Common myeloid progenitor, CD34-positive (primary cell): Measurements from ENCODE around the gene LRRC45.

Experiments used
- CTCF ChIA-PET: fragments of 350-600 bp; sonication (Branson Sonifier 250); formaldehyde crosslinking; loops from one replicate; lab custom pipeline; 2021; ENCODE audit warnings: antibody characterized with exemption; lab: Charles Lee
- POLR2A ChIA-PET: fragments of 350-600 bp; sonication (Branson Sonifier 250); formaldehyde crosslinking; loops from one replicate; lab custom pipeline; 2021; ENCODE audit warnings: antibody characterized with exemption; lab: Charles Lee
- DNase-seq, 3 donors: peaks; one replicate each; pipeline versions ENCODE4 v3.0.0 to v3.0.0-alpha.2; 2013
- H3K27ac ChIP-seq, 2 experiments: 1 replicate in 1 of 2; 2 replicates in 1 of 2; pipeline ENCODE4 v1.7.0; 2013; ENCODE audit warnings: inconsistent platforms in 2 of 2, low read length in 2 of 2, mild to moderate bottlenecking in 2 of 2, low read depth in 1 of 2, moderate library complexity in 1 of 2; ENCODE audit not compliant: severe bottlenecking in 2 of 2, insufficient read depth in 1 of 2, poor library complexity in 1 of 2
- H3K27me3 ChIP-seq, 5 experiments: replicated peaks in 2 of 5; 1 replicate in 3 of 5; 2 replicates in 2 of 5; pipeline versions ENCODE4 v1.6.1 to v1.7.0; 2013; ENCODE audit warnings: low read length in 4 of 5, mild to moderate bottlenecking in 2 of 5, moderate library complexity in 2 of 5, inconsistent platforms in 1 of 5; ENCODE audit not compliant: insufficient read depth in 5 of 5, control insufficient read depth in 4 of 5
- H3K36me3 ChIP-seq, 4 experiments: 1 replicate in 2 of 4; 2 replicates in 2 of 4; pipeline versions ENCODE4 v1.6.1 to v1.7.0; 2013; ENCODE audit warnings: low read length in 3 of 4, control low read depth in 1 of 4, mild to moderate bottlenecking in 1 of 4; ENCODE audit not compliant: control insufficient read depth in 4 of 4, insufficient read depth in 4 of 4
- H3K4me1 ChIP-seq, 4 experiments: 1 replicate in 3 of 4; 2 replicates in 1 of 4; pipeline versions ENCODE4 v1.6.1 to v1.7.1; 2013; ENCODE audit warnings: low read length in 3 of 4, mild to moderate bottlenecking in 3 of 4, control low read depth in 1 of 4, inconsistent platforms in 1 of 4, moderate library complexity in 1 of 4; ENCODE audit not compliant: control insufficient read depth in 4 of 4, insufficient read depth in 4 of 4; ENCODE audit errors: control extremely low read depth in 1 of 4
- H3K4me3 ChIP-seq, 7 experiments: 1 replicate in 4 of 7; 2 replicates in 3 of 7; pipeline versions ENCODE4 v1.5.1 to v1.7.0; 2013; ENCODE audit warnings: mild to moderate bottlenecking in 7 of 7, low read length in 6 of 7, moderate library complexity in 6 of 7, inconsistent platforms in 2 of 7, low read depth in 2 of 7, control low read depth in 1 of 7; ENCODE audit not compliant: insufficient read depth in 4 of 7, control insufficient read depth in 1 of 7; ENCODE audit errors: extremely low read depth in 1 of 7
- H3K9me3 ChIP-seq, 5 experiments: 1 replicate in 4 of 5; 2 replicates in 1 of 5; pipeline versions ENCODE4 v1.6.1 to v1.7.1; 2013; ENCODE audit warnings: low read length in 4 of 5, mild to moderate bottlenecking in 2 of 5, inconsistent platforms in 1 of 5, low read depth in 1 of 5, moderate library complexity in 1 of 5; ENCODE audit not compliant: control insufficient read depth in 4 of 5, insufficient read depth in 2 of 5; ENCODE audit errors: control extremely low read depth in 1 of 5
- WGBS: methylation state at CpG from one replicate; pipeline ENCODE4 v1.1.5; 2013; ENCODE audit not compliant: insufficient coverage; 5-methylcytosine and 5-hydroxymethylcytosine counted together

LRRC45 gene

GRCh38 chr17:81998691-81999438, 24.2 kb upstream of the LRRC45 start:
- POLR2A ChIA-PET, result interaction anchor here (0.6 kb wide), 1 partner anchor 921 kb away, joined by 5 read pairs; no protein-coding TSS in a partner anchor
- Histone ChIP-seq H3K9me3 (no peaks in the 10 kb centered on the region), H3K27me3 (no peaks in the 10 kb centered on the region), H3K27ac (no peak overlapping the region), H3K36me3 (peaks cover 0 to 11% (median 3%) of the 10 kb centered on the region in 4 experiments), H3K4me1 (no peaks in the 10 kb centered on the region), H3K4me3 (no peak overlapping the region)
- DNase-seq, result no peak
- CTCF ChIA-PET, result no interaction called here
- WGBS, result 95% methylated on average over 7 of the region's 14 CpGs

GRCh38 chr17:81999587-81999975, 23.5 kb upstream of the LRRC45 start:
- WGBS, result 100% methylated on average over 2 of the region's 12 CpGs
- POLR2A ChIA-PET, result no interaction called here
- peaks cover 0 to 10% (median 3%) of the 10 kb centered on the region in 4 experiments for H3K36me3 ChIP-seq

GRCh38 chr17:81999976-82000802, 22.9 kb upstream of the LRRC45 start:
- Histone ChIP-seq H3K9me3 (no peaks in the 10 kb centered on the region), H3K4me1 (peaks cover 0 to 4% (median 0%) of the 10 kb centered on the region in 4 experiments), H3K4me3 (no peak overlapping the region), H3K36me3 (peaks cover 0 to 10% (median 3%) of the 10 kb centered on the region in 4 experiments), H3K27me3 (no peaks in the 10 kb centered on the region), H3K27ac (no peak overlapping the region)
- POLR2A ChIA-PET, result no interaction called here
- WGBS, result 92% methylated on average over 32 of the region's 36 CpGs
- CTCF ChIA-PET, result no interaction called here
- DNase-seq, result no peak

More at GRCh38 chr17:81999587-81999975, 23.5 kb upstream of the LRRC45 start:
- no peaks in the 10 kb centered on the region for H3K9me3 ChIP-seq
- DNase-seq, result no peak
- CTCF ChIA-PET, result no interaction called here
- no peaks in the 10 kb centered on the region for H3K27me3 ChIP-seq
- no peaks in the 10 kb centered on the region for H3K4me1 ChIP-seq
- H3K4me3 ChIP-seq, result no peak overlapping the region
- H3K27ac ChIP-seq, result no peak overlapping the region

GRCh38 chr17:82000803-82001570, 22.1 kb upstream of the LRRC45 start:
- Histone ChIP-seq H3K4me3 (no peak overlapping the region), H3K27ac (no peak overlapping the region), H3K9me3 (no peaks in the 10 kb centered on the region), H3K36me3 (peaks cover 0 to 10% (median 3%) of the 10 kb centered on the region in 4 experiments), H3K4me1 (peaks cover 0 to 6% (median 0%) of the 10 kb centered on the region in 4 experiments), H3K27me3 (no peaks in the 10 kb centered on the region)
- 97% methylated on average over 26 of the region's 32 CpGs for WGBS
- no peak for DNase-seq
- ChIA-PET POLR2A (no interaction called here), CTCF (interaction anchor here (0.9 kb wide), 1 partner anchor 10 kb away, joined by 3 read pairs; no protein-coding TSS in a partner anchor)

GRCh38 chr17:82001571-82002056, 21.5 kb upstream of the LRRC45 start:
- H3K4me3 ChIP-seq, result no peak overlapping the region
- ChIA-PET POLR2A (no interaction called here), CTCF (interaction anchor here (0.9 to 1.4 kb wide), 3 partner anchors 9 to 42 kb away, joined by 3 read pairs; no protein-coding TSS in a partner anchor)
- 85% methylated on average over 9 of the region's 17 CpGs for WGBS
- H3K27ac ChIP-seq, result no peak overlapping the region
- no peaks in the 10 kb centered on the region for H3K27me3 ChIP-seq
- H3K9me3 ChIP-seq, result no peaks in the 10 kb centered on the region
- H3K4me1 ChIP-seq, result peaks cover 0 to 6% (median 0%) of the 10 kb centered on the region in 4 experiments
- H3K36me3 ChIP-seq, result peaks cover 0 to 6% (median 3%) of the 10 kb centered on the region in 4 experiments
- no peak for DNase-seq

- Histone ChIP-seq H3K27me3 (no peaks in the 10 kb centered on the region), H3K4me3 (no peak overlapping the region), H3K9me3 (no peaks in the 10 kb centered on the region), H3K36me3 (peaks cover 0 to 3% (median 0%) of the 10 kb centered on the region in 4 experiments), H3K27ac (no peak overlapping the region), H3K4me1 (peaks cover 0 to 6% (median under 1%) of the 10 kb centered on the region in 4 experiments)
- 98% methylated on average over 35 of the region's 53 CpGs for WGBS
- POLR2A ChIA-PET, result no interaction called here
- CTCF ChIA-PET, result interaction anchor here (1.0 to 1.7 kb wide), 2 partner anchors 17 to 36 kb away, joined by 3 read pairs; no protein-coding TSS in a partner anchor
- DNase-seq, result no peak
These were observed 19.4 kb upstream of the LRRC45 start for GRCh38 chr17:82003411-82004381.
